ENCODE data around the gene FIBIN.
"Not testable (repeated sequence)": the region's sequence is repeated elsewhere in the genome, so short reads cannot be mapped to it uniquely, and the experiment has no call there.

DNA sequence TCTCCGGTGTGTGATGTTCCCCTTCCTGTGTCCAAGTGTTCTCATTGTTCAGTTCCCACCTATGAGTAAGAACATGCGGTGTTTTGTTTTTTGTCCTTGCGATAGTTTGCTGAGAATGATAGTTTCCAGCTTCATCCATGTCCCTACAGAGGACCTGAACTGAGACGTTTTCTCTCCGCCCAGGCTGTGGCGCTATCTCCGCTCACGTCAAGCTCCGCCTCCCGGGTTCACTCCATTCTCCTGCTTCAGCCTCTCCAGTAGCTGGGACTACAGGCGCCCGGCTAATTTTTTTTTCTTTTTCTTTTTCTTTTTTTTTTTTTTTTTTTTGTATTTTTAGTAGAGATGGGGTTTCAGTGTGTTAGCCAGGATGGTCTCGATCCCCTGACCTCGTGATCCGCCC lies 16.7 kb upstream of the FIBIN start:
- TF ChIP-seq, protein P1, sequence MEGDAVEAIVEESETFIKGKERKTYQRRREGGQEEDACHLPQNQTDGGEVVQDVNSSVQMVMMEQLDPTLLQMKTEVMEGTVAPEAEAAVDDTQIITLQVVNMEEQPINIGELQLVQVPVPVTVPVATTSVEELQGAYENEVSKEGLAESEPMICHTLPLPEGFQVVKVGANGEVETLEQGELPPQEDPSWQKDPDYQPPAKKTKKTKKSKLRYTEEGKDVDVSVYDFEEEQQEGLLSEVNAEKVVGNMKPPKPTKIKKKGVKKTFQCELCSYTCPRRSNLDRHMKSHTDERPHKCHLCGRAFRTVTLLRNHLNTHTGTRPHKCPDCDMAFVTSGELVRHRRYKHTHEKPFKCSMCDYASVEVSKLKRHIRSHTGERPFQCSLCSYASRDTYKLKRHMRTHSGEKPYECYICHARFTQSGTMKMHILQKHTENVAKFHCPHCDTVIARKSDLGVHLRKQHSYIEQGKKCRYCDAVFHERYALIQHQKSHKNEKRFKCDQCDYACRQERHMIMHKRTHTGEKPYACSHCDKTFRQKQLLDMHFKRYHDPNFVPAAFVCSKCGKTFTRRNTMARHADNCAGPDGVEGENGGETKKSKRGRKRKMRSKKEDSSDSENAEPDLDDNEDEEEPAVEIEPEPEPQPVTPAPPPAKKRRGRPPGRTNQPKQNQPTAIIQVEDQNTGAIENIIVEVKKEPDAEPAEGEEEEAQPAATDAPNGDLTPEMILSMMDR (IDR thresholded peaks at IDR 0.05; ENCODE audit: low read depth, low read length, poor library complexity, severe bottlenecking), result not testable (repeated sequence)
- not testable (repeated sequence) for TF ChIP-seq EZH2phosphoT487 (IDR thresholded peaks at IDR 0.05; ENCODE audit: borderline replicate concordance, low read length)

All from DOHH2 (cell line).